8988T (cell line): Measurements from ENCODE around the gene SPATC1L.
"Not testable (repeated sequence)": the region's sequence is repeated elsewhere in the genome, so short reads cannot be mapped to it uniquely, and the experiment has no call there.

Experiments
- DNase-seq: peaks from one replicate; pipeline ENCODE4 v3.0.0; 2011

Gene SPATC1L

DNA sequence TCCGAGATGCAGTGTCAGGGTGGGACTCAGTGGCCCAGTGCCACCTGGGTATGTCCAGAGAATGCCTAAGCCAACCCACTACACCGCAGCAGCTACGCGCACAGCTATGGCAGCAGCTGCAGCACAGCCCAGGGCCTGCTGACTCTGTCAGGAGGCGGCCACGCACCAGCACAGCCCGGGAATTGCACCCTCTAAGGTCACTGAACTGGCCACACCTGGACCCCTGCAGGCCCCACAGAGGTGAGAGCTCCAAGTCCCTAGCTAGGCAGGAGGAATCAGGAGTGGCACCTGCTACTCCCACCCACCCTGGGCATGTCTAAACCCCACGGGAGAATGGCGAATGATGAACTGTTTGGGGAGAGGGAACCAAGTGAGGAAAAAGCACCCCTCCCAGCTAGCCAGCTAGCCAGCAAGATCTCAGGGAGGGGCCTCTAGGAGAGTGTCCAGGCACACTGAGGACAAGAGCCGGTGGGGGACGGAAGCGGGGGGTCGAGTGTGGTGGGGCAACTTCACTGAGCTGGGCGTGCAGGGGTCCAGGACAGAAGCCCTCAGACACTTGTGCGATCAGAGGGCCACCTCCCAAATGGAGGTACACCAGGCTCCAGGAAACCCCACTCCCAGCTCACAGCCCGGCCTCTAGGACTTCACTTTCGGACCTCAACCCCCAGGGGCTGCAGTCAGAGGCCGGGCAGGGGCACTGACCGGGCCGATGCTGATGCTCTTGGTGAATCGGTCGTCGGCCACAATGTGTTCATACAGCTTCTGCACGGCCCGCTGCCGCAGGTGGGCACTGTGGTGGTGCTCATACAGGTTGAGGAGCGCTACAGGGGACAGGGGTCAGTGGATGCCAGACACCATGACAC lies 30.4 kb upstream of the SPATC1L start:
- no peak for DNase-seq

DNA sequence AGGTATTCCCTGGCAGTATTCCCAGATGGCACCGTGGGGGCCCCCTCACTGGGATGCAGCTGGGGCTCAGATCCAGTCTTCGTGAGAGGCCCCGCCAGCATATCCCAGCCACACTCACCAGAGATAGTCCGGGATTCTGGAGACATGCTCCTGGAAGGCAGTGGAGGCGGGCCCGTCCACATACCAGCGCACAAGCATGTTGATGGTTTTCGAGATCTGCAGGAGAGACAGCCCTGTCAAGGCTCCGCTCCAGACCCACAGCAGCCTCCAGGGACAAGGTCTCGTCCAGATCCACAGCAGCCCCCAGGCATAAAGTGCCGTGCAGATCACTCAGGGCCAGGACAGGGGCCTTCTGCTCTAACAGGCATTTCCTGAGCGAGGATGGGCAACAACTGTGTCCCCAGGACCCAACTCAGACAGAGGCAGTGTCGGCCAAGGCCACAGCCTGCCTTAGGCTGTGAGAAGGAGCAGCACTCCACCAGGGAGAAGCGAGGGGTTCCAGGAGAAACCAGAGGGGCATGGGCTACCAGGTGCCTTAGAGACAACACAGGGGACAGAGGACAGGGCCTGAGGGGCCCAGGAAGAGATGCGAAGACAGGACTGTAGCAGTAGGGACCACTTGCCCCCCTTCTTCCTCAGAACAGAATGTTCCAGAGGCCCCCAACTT lies 29.5 kb upstream of the SPATC1L start:
- DNase-seq: no peak

DNA sequence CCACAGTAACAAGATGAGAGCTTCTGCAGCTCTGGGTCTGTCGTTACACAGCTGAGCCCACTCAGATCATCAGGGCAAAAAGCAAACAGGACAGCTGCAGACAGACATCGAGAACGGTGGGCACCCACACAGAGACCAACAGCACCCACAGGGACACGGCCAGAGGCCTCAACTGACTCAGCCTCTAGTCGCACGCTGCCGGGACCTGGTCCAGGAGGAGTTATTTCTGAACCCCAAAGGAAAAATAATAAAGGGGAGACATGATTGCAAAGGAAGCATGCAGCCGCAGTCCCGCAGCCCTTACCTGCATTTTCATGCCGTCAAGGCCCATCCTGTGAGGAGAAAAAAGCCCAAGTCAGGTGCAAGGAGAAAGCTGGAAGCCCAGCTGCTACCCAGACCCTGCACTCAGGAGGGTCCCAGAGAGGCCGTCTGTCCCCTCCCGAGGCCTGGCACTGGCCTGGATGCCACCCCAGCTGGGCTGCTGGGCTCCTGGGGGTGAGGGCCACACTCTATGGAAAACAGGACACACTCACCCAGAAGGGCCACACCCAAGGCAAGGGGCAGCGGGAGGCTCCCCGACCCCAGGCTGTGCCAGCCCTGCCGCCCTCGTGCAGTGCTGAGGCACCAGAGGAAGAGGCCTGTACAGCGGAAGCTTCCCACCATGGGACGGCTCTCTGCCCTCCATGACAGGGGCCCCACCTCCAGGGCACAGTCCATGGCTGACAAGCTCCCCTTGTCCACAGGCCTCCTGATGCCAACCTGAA lies 28.6 kb upstream of the SPATC1L start:
- no peak for DNase-seq

DNA sequence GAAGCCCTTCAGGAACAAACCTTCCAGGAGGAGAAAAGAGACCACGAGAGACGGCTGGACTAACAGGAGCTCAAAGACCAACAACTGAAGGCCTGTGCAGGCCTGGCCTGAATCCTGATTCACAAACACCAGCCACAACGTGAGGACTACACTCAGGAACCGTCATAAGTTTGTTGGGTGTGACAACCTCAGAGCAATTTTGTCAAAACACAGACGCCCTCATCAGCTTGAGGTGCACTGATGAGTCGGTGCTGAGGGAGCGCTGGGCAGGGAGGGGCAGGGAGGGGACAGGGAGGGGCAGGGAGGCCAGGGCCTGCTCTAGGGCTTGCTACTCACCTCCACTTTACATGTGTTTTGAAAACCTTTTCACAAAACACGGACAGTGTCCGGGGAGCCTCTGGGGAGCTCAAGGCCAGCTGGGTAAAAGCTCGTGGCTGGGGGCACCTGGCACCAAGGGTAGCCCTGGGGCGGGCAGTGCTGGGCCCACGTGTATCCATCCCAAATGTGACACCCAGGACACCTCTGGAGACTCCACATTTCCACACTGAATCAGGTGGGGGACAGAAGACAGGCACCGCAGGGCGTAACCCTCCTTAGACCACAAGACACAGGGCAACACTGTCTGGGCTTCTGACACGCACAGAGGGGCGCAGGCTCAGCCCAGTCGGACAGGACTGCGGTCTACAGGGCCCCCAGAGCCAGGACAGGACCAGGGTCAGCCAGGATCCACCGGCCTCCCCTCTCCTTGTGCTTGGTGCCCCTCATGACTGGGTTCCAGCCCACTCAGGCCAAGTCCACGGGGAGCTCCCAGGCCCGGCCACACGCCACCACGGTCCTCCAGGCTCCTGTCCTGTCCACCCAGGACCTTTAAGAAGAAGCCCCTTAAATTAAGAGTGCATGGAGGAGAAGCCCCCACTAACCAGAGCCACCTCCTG lies 27.8 kb upstream of the SPATC1L start:
- DNase-seq: no peak

DNA sequence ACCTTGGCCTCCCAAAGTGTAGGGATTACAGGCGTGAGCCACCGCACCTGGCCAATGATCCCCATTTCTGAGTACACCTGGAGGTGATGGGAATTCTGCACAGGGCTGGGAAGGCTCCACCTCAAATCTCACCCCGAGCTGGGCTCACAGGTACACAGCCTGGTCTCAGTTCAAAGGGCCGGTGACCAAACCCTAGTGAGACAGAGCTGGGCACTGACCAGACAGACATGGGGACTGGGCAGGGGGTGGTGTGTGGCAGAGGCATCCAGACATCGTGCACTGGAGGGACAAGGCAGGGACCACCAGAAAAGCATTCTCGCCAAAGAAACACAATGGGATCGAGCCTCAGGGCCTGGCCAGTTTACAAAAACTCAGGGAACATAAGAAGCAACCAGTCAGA lies 27.1 kb upstream of the SPATC1L start:
- no peak for DNase-seq

DNA sequence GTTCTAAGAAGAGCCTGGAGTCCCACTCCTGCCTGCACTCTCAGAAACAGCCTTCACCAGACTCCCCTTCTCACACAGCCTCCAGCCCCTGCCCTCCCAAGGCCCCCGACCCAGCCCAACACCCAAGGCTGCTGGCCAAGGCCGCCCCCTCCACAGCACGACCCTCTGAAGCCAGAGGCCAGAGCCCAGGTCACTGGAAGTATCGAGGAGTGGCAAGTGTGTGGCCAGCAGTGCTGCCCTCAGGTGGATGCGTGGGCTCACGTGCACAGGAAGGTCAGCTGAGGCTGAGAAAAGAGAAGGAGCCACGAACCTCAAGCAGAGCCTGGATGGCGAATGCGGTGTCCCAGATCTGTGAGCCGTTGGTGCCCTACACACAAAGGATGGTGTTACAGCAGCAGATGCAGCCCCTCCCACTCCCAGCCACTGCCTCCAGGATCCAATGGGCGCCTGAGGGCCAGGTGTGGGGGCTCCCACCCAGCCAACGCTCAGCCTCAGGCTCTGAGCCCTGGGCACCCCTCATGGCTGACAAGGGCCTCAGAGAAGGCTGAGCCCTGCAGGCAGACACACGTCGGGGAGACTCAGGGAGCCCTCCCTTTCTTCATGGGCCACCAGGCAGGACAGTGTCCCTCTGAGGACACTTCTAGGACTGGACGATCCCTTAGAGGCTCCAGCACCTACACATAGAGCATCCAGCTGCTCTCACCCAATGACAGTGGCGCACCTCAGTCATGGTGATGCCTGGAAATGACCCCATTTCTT lies 26.3 kb upstream of the SPATC1L start:
- no peak for DNase-seq

DNA sequence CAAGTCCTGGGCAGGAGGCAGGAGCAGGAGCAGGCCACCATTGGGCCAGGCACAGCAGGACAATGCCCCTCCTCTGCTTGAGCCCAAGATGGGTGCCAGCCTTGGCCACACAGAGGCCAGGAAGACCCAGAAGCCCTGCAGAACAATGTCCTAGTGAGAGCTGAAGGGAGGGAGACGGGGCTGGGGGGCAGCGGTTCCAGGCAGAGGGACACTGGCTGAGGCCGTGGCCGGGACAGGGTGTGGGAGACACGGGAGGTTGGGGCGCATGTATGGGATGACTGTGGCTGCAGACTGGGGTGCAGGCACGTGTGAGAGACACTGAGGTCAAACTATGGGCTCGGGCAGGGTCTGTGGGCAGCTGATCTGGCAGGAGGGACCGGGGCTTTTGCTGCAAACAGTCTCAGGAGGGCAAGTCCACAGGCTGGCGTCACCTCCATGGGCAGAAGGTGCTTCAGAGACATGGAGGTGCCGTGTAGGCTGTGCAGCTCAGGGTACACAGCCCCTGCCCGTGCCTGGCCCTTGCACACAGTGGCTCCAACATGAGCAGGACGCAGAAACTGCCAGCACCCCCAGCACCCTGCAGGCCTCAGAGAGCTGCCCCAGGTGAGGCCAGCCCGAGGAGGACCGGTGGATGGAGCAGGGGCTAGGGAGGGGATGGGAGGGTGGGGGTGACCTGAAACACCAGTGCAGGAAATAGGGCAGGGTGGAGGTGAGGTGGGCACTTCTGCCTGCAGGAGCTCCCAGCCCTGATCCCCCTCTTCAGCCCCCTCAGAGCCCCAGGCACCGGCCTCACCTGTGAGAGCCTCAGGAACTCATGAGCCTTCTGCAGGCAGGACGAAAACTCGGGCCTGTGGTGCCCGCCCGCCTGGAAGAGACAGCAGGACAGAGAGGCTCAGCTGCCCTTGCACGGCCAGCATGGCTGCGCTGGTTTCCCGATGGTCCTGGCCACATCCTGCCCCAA lies 24.8 kb upstream of the SPATC1L start:
- no peak for DNase-seq

DNA sequence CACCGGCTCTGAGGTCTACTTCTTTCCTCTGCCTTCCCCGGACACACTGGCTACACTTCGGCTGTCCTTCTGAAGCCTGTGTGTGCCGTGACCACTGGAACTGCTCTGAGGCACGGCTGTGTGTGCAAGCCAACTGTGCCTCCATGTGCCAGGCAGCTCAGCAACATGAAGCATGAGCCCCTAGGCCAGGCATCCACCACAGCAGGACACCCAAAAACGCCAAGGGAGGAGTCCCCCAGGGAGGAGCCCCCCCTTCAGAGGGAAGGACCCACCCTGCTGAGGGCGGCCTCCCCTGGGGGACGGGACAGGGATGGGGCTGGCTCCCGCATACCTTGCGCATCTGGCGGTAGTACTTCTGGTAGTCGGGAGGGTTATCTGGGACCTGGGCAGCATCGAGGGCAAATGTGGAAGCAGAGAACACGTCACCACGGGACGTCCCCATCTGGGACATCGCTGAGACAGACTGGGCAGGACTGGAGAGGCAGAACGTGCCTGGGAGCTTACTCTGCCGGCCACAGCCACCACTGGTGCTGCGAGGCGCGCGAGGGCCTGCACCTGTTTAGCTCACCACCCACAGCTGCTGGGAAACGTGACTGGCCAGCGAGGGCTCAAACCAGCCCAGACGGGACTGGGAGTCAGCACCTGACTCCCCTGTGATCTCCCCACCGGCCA lies 23.8 kb upstream of the SPATC1L start:
- no peak for DNase-seq

DNA sequence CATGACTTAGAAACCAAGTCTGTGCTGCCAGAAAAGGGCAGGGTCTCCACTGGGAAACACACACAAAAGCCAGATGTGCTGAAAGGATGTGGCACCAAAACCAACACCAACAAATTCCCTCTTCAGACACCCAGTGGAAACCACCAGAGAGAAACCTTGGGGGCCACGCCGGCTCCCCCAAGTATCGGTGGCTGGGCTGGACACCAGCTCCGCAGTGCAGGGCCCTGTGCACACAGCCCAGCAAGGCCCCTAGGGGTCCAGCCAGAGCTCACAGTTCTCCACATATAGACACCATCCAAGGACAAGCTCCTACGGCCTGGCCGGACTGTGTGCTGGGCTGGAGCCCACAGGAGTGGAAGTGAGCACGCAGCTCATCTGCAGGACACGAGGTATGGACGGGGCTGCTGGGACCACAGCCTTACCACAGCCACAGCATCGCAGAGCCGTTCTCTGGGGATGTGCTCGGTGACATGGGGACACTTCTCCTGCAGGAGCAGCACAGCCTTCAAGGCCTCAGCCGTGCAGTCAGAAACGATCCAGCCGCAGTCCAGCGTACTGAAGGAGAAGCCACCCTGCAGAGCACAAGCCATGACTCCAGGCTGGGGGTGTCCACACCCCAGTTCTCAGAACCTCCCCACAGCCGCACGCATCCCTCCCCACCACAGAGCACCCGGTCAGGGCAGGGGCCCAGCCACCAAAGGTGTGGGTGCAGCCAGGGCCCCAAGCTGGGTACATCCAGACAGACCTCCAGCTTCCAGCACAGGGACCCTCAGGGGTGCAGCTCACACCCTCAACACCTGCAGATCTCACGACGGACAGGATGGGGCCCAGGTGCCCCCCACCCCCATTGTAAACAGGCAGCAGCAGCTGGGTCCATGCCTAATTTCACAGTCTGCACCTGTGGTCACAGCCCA lies 23.0 kb upstream of the SPATC1L start:
- DNase-seq: no peak

DNA sequence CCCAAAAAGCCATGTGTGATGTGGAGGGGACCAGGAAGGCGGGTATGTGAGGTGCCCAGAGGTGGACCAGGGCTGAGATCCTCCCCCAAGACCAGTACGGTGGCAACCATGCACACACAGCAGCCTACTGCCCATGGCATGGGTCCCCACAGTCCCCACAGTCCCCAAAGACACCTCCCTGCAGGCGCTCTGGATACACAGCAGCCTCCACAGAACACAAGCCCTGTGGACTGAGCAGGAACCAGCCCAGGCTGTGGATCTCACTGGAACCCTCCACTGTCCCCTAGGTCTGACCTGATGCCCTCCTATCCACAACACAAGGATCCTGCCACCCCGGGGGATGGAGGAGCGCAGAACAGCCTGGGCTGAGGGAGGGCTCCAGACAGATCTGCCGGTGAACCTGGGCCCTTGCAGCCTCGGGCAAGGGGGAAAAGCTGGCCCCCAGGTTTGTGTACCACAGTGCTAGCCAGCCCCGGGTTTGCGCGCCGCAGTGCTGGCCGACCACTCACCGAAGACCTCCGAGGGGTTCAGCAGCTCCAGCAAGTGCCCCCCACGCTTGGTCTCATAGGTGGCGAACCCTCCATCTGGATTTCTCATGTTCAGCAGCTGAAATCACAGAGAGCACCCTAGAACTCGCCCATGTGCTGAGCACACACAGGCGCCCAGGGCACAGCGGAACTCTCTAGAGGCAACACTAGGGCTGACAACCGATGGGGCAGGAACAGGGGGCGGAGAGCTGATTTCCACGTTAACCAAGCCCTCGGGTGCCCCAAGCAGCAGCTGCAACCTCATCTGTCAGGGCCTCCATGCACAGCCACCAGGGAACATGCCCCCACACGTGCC lies 22.1 kb upstream of the SPATC1L start:
- DNase-seq: no peak

DNA sequence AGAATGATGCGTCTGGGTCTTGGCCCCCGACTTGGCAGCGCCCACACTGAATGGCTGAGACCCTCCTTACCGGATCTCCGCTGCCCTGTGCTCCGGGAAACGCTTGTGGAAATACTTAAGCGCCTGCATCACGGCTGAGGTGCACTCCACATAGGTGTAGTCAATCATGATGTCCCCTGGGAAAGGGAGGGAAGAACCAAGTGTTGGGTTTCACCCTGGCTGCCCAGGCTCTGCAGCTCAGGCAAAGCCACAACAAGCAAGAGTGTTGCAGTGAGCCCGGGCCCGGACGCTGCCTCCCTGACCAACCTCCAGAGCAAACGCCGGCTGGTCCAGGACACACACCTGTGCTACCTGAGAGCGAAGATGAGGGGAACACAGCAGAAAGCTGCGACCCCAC lies 21.5 kb upstream of the SPATC1L start:
- no peak for DNase-seq

DNA sequence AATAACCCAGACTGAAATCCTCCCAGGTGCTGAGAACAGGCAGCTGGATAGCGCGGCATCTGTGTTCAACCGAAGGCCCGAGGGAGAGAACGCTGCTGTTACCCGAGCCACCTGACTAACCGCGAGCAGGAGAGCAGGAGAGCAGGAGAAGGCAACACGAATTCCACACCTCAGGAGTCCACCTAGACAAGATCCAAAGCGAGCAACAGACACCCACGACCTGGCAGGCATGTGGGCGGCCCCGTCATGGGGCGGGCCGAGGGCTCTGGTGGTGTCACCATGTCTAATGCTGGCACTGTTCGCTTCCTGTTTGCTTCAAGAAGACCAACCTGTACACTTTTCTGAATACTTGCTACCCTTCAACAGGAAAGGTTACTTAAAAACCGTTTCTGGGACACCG lies 20.9 kb upstream of the SPATC1L start:
- no peak for DNase-seq

DNA sequence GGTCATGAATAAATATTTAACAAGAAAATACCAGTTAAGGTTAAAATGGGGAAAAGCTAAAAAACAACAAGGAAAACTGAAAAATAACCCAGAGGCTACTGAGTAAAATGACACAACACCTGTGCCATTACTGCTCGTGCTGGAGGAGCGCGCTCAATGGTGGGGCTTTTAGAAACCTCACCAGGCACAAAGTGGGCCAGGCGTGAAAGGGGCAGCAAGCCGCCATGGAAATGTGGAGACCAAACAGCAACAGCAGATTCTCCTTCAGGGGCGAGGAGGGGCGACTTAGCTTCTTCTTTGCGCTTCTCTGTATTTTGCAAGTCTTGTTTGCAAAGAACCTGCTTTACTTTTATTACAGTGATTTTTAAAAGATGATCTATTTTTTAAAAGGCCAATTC lies 18.9 kb upstream of the SPATC1L start:
- no peak for DNase-seq

DNA sequence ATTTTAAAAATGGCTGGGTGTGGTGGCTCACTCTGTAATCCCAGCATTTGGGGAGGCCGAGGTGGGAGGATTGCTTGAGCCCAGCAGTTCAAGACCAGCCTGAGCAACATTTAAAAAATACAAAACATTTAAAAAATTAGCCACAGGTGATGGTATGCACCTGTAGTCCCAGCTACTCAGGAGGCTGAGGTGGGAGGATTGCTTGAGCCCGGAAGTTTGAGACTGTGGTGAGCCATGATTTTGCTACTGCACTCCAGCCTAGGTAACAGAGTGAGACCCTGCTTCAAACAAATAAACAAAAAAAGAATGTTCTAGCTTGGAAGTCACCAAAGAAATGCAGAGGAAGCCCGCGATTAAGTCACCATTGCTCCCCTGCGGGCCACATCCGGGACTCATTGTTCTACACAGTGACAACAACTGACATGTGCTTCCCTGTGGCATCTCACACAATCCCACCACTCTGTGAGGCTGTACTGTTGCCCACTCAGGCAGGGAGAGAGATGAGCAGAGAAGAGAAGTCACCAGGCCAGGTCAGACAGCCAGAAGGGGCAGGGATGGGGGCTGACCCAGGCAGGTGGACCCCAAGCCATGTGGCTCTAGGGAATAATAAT lies 18.4 kb upstream of the SPATC1L start:
- DNase-seq: no peak

DNA sequence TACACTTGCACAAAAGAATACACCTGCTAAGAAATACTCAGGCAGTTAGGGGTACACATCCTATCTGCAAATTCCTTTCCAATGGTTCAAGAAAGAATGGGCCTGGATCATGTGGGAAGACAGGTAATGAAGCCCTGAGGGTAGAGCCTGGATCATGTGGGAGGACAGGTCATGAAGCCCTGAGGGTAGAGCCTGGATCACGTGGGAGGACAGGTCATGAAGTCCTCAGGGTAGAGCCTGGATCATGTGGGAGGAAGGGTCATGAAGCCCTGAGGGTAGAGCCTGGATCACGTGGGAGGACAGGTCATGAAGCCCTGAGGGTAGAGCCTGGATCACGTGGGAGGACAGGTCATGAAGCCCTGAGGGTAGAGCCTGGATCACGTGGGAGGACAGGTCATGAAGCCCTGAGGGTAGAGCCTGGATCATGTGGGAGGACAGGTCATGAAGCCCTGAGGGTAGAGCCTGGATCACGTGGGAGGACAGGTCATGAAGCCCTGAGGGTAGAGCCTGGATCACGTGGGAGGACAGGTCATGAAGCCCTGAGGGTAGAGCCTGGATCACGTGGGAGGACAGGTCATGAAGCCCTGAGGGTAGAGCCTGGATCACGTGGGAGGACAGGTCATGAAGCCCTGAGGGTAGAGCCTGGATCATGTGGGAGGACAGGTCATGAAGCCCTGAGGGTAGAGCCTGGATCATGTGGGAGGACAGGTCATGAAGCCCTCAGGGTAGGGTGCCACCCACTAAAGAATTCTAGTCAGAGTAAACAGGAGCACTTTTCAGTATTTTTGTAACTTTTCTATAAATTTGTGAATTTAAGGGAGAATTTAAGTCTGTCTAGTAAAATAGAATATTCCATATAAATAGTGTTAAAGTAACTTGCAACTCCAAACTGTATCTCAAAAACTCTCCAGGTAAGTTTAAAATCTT lies 16.9 kb upstream of the SPATC1L start:
- DNase-seq: not testable (repeated sequence)
